SW480 (cell line): ENCODE data around the gene DISC1.
"Not testable (repeated sequence)": the region's sequence is repeated elsewhere in the genome, so short reads cannot be mapped to it uniquely, and the experiment has no call there.

Experiments used
- DNase-seq: peaks from one replicate; pipeline ENCODE4 v3.0.0-alpha.2; 2016; ENCODE audit warnings: low spot score

DISC1 gene

DNA sequence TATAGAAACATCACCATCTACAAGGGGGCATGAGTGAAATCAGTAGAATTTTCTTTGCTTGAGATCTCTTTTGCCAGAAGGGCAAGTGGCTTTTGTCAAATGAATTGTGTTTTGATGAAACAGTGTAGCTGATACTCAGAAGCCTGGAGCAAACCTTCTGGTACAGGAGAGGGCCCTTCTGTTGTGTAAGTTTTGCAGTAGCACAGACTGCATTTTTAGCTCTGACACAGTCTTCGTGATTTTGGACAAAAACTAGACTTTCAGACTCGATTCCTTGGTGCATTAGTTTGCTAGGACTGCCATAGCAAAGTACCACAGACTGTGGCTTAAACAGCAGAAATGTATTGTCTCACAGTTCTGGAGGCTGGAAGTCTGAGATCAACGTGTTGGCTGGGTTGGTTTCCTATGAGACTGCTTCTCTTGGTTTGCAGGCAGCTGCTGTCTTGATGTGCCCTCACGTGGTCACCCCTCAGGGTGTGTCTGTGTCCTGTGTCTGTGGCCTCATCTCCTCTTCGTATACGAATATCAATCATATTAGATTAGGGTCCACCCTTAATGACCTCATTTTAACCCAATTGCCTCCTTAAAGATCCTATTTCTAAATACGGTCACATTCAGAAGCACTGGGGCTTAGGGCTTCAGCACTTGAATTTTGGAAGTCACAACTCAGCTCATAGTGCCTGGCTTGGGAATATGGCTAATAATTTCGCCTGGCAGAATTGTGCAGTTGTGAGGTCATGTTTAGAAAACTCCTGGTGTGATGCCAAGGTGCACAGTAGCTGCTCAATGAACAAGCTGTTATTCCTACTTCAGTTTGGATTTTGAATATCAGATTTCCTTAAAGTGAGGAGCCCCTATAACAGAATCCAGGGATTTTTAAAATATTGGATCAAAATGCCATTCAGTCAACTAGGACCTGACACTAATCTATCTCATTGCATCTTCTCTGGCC, 21.2 kb upstream of the DISC1 start:
- DNase-seq, result no peak

DNA sequence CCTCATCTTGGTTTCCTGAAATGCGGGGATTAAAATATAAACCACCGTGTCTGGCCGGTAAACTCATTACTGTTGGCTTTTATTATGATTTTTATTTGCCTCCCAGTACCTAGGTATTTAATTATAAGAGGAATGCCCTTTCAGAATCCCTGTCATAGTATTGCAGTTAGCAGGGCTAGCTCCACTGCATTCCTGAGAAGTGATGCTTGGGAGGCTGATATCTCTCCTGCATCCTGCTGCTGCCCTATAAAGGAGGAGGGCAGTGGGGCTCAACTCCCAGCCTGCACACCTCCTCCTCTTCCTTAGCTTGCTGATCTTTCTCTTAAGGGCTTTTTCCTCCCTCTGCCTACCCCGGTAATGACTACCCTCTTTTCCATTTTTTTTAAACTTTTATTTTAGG, 19.9 kb upstream of the DISC1 start:
- no peak for DNase-seq

DNA sequence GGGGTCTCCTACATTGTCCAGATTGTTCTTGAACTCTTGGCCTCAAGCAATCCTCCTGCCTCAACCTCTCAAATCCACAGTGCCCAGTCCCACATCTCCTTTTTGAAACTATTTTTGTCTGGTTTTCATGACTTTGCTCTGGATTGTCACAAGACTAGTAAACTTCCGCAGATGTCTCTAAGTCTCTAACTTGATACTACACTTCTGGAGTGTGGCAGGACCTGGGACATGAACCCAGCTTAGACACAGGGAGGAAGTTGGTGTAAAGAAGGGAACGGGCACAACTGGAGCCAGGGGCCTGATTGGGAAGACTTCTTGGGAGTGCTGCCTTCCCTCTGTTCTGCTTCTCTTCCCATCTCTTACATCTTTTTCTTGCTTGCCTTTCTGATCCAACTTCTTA, 16.2 kb upstream of the DISC1 start:
- DNase-seq, result no peak

DNA sequence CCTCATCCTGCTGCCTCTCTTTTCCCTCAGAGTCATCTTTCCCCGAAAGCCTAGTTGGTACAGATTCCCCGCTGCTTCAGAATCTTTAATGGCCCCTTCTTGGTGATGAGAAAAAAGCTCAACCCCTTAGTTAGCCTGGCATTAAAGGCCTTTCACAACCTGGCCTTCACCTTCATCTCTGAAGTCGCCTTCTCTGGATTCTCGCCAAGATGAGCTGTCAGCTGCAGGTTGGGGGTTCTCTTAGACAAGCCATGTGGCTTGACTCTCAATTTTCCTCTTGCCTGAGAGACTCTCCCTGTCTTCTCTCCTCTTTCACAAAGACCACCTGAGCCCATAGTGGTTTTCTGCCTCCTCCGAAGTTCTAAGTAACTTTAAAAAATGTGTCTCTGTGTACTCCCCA, 15.5 kb upstream of the DISC1 start:
- no peak for DNase-seq

DNA sequence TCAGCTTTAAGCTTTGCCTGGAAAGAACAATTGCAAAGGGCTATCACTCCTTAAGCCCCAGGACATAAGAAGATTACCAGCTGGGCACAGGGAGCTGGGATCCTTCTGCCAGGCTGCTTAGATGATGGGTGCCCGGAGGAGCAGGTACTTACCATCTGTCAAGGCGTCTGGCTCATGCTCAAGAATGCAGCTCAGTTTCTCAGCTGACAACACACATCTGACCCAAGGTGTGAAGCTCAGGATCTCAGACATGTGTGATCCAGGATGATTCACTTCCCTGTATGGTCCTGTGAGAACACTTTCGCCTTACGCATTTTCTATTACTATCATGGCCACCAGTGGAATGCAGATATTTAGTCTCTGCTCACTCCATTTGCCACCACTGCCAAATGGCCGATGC, 14.7 kb upstream of the DISC1 start:
- DNase-seq, result no peak

DNA sequence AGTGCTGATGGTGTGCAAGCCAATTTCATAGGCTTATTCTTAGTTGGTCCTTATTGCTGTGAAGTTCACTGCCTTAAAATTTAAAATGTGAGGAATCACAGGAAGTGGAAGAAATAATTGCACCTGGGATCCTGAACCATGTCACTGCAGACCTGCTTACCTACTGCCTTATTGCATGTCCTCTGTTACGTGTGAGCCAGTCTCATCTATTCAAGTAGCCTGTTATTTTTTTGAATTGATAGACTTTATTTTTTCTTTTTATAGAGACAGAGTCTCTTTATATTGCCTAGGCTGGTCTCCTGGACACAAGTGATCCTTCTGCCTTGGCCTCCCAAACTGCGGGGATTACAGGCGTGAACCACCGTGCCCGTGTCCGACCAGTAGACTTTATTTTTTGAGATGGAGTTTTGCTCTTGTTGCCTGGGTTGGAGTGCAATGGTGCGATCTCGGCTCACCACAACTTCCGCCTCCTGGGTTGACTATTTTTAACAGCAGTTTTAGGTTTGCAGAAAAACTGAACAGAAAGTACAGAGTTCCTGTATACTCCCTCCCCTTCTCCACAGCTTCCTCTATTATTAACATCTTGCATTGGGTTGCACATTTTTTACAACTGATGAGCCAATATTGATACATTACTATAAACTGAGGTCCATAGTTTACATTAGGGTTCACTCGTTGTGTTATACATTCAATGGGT, 14.0 kb upstream of the DISC1 start:
- DNase-seq, result no peak

DNA sequence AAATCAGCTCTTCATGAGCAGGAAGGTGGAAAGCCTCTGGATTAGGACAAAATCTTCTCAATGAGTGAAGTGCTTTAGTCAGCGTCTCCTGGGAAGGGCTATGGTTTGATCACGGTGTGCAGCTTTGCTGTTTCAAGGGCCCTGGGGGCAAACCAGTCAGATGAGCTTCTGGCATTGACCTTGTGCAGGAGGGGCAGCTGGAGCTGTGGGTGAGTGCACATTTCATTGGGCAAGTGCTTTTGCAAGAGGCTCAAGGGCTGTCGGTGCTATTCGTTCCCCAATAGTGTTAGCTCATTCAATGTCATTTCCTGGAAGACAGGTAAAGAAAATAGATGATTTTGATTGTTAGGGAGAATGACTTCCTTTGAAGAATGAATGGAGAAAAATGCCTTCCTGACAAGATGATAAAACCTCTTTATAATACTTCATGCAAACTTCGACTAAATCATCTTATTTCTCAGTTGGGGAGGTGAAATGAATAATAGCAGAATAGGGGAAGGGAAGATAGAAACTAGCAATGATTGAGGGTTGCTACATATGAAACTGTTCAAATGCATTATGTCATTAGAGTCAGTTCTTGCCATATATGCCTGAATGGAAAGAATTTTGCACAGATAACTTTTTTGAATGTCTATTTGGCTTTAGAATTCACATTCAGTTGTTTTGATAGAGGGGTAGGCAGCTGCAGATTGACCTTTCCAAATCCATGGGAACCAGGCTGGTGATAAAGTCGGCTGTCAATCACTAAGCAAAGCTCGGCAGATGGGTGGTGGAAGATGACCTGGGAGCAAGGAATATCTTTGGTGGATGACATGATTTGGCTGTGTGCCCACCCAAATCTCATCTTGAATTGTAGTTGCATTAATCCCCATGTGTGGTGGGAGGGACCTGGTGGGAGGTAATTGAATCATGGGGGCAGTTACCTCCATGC, 12.9 kb upstream of the DISC1 start:
- no peak for DNase-seq

DNA sequence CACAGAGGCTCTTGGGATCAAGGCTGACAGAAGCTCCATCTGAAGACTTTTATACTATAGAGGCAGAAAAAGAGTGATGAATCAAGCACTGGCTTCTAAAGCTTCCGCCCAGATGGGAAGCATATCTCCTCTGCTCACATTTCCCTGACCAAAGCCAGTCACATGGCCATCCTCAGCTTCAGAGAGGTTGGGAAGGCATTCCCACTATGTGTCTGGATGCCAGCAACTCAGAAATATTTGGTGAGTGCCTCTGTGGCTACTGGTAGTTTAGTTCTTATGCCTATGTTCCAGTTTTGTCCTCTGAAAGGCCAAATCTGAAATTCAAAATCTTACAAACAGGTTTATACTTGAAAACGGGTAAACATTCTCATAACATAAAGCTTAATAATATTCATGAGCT, 9.9 kb upstream of the DISC1 start:
- DNase-seq, result no peak

DNA sequence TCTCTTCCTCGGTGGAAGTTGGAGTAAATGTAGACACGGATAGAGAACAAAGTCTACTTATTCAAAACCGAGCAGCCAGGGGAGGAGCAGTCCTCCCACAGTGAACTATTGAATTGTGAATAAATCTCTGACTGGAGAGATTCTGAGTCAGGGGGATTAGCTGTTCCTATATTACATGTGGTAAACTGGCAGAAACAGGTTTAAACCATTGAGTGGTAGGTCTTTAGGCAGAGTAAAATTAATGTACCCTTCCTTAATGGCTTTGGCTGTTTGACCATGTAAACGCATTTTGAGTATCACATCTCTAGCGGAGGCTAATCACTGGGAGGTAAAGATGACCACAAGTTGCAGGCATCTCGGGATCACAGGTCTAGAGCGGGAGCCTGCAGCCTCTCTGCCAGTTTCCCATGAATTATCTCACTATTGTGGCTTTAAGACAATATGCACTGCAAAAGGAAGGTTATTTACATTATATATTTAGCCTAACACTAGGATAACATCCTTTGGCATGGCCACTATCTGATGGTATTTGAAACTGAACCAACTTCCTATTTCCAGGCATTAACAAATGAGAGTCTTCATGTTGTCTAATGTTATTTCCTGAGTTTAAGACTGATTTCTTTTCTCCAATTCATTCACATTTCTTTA, 7.9 kb upstream of the DISC1 start:
- no peak for DNase-seq

DNA sequence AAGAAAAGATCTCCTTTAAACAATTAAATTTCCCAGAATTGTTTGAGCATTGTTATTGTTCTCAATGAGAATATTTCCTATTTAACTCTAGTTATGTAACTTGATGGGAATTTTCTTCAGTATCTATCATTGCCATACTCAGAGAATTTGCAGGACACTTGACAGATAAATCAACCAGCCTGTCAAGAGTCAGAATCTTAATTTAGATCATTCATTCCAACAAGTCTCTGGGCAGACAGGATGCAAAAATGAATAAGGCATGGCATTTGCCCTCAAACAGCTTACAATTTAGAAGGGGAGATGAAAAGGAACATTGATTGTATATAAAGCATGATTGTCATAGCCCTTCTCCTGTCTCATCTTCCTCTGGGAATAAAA, 7.3 kb upstream of the DISC1 start:
- DNase-seq, result no peak

DNA sequence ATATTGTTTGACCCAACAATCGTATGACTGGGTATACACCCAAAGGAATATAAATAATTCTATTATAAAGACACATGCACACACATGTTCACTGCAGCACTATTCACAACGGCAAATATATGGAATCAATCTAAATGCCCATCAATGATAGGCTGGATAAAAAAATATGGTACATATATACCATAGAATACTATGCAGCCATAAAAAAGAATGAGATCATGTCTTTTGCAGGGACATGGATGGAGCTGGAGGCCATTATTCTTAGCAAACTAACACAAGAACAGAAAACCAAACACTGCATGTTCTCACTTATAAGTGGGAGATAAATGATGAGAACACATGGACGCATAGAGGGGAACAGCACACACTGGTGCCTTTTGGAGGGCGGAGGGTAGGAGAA, 1.5 kb upstream of the DISC1 start:
- not testable (repeated sequence) for DNase-seq

DNA sequence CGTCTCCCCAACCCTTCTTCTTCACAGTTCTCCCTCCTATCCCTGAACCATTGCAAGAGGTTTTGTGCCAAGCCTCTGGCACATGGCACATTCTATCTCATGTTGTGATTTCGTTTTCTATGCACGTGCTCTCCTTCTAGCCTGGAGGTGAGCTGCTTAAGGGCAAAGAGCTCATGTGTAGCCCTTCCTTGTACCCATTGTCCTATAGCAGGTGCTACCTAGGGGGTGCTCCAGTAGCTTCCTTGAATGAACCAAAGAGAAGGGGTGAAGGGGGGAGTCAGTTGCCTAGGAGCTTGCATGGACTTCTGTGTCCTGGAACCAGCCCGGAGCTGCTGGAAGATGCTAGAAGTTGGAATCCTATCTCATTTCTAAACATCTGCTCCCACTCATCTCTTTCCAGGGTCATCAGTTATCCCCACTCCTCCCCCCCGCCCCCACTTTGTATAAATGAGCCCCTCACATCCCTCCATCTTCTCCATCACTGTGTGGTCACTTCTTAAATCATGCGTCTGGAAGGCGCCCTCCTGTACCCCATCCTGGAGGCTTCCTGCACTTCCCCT, 535 bp upstream of the DISC1 start:
- DNase-seq, result peak; percentile 9

DNA sequence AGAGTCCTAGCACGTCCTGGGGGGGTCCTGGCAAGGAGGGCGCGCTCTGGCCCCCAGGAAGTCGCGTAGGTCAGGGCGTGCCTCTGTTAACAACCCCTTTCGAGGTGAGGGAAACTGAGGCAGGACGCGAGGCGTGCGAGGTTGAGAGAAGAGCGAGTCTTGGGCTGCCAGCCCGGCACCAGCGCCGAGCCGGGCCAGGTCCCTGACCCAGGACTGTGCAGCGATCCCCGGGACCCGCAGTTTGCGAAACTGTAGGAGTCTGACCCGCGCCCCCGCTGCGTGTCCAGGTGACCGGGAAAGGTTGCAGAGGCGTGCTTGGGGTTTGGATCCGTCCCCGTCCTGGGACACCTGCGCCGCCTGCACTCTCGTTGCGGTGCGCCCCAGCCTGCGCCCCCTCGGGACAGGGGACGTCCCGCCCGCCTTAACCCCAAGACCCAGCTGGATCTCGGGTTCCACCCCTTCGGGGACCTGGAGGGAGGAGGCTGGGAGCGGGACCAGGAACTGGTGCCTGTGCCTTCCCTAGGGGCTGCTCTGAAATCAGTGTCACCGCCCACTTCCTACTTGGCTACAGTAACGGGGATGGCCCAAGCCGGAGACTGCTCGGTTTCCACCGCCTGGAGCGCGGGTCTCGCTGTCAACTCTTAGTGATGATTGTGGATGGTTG, 493 bp downstream of the DISC1 start:
- peak; percentile 75 for DNase-seq

DNA sequence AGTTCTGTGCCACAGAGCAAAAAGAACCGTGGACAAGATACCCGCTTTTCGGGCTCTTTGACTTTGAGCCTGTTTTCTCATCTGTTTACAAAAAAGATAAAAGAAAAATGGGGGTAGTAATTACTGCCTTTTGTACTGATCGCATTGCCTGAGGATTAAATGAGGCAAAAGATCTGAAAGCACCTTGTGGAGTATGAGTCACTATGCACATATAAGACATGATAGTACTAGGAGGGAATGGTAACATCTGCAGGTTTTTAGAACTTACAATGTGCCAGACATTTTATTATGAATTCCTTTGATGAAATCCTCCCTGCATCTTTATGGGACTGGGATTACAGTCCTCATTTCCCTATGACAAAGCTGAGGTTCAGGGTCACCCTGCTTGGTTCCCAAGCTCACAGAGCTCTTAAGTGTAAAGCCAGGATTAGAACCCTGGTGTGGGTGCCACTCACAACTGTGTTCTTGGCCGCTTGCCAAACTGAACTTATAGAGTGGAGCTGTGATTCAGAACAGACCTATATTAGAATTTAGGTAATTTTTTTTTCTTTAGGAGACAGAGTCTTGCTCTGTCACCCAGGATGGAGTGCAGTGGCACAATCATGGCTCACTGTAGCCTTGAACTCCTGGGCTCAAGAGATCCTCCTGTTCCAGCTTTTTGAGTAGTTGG, 1.8 kb downstream of the DISC1 start:
- DNase-seq, result peak; percentile 72

DNA sequence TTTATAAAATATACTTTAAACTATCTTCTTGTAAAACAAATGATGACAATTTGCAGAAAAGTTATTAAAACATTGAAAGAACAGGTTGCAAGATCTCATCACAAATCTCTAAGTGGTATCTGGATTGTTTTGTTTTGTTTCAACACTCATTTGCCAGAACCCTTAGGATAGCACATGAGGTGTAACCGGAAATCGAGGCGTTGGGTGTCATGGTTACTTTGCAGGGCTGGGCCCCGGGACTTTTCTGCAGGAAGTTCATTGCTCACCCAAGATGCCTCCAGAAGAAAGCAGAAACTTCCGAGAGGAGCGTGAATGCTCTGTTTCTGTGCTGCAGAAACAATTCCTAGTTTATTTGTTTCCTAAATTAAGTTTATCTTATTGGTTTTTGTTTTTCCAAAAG, 2.5 kb downstream of the DISC1 start:
- no peak for DNase-seq

DNA sequence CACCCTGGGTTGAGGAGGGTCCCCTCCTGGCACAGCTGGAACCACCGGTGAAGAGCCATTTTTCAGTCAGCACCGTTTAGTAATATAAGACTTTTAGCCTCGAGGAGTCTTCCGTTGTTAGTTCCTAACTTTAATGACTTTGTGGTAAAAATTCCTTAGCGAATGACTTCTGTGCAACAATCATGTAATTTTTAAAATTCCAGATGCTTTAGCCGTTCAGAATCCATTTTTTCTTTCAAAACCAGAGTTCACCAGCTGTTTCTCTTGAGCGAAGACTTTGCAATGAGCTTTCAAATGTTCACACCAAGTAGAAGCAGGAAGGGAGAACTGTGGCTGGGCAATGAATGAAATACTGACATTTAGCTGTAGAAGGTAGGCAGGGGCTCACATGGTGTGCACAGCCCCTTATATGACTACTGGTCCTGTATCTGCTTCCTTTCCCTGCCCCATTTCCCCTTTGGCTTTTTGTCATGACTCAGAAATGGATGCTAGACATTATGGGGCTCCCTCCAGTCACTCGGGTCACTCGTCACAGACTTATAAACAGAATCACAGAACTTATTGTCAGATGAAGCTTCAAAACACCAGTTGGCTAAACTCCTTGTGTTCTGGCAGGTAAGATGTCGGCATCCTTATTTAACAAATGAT, 4.1 kb downstream of the DISC1 start:
- no peak for DNase-seq

DNA sequence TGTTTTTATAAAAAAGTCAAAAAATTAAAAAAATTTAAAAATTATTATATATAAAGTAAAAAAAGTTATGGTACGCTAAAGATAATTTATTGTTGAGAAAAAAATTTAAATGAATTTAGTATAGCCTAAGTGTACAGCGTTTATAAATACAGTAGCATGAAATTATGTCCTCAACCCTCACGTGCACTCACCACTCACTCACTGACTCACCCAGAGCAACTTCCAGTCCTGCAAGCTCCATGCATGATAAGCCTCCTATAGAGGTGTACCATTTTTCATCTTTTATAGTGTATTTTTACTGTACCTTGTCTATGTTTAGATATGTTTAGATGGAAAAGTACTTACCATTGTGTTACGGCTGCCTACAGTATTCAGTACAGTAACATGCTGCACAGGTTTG, 5.1 kb downstream of the DISC1 start:
- no peak for DNase-seq

DNA sequence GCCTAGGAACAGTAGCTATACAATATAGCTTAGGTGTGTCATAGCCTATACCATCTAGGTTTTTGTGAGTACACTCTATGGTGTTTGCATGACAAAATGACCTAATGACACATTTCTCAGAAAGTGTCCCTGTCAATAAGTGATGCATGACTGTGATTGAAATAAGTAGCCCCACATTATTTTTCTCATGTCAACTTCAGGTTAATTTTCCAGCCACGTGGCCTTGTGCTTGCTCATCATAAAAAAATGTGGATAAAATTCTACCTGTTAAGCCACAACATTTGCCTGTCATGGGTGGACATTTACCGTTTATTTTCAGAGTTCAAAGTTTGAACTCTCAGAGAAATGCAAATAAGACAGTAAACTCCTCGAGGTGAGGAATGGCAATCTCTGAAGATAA, 5.5 kb downstream of the DISC1 start:
- DNase-seq, result no peak

DNA sequence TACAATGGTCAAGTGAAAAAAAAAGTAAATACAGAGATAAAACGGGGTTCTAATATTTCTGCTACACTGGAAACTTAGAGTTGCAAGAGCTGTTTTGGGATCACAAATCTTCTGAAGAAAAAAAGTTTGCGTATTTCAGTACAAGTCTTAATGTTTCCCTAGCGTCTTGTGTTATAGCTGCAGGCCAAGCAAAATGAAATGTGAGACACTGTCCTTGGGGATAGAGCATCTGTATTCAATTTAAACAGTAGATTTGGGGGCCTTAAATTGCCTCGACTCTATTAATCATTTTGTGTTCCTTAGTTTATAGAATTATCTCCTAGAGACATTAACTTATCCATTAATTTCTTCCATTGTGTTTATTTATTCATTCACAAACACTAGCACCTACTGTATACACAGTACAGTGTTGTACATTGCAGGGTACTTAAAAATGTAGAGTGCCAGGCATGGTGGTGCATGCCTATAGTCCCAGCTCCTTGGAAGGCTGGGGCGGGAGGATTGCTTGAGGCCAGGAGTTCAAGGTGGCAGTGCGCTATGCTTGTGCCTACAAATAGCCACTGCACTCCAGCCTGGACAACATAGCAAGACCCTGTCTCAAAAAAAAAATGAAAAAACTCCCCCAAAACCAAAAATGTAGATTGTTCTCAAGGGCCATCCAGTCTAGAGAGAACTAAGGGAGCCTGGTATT, 7.9 kb downstream of the DISC1 start:
- DNase-seq, result no peak
